Neural progenitor cell (in vitro differentiated cells): ENCODE results near the gene PPID. TPM values are rescaled to one million over a fixed set of nuclear protein-coding genes. Genes with fewer than 3 reads are reported as not detected.
"Not testable (repeated sequence)": the region's sequence is repeated elsewhere in the genome, so short reads cannot be mapped to it uniquely, and the experiment has no call there.

Experiments used
- DNase-seq: peaks from one replicate; pipeline ENCODE4 v3.0.0-alpha.2; 2016; ENCODE audit warnings: low spot score
- H2AFZ ChIP-seq: fragments of 200-600 bp; sonication (generic); replicated peaks from 2 replicates; pipeline ENCODE4 v1.6.1; 2016; ENCODE audit warnings: antibody characterized with exemption
- H3F3A ChIP-seq: fragments of 200-600 bp; sonication (generic); 2 replicates; pipeline ENCODE4 v1.6.1; 2016; ENCODE audit warnings: antibody characterized with exemption, low read depth
- H3K27ac ChIP-seq: fragments of 200-600 bp; sonication (generic); 2 replicates; pipeline ENCODE4 v1.5.1; 2016; ENCODE audit warnings: mild to moderate bottlenecking
- H3K27me3 ChIP-seq: fragments of 200-600 bp; sonication (generic); 2 replicates; pipeline ENCODE4 v1.6.1; 2016; ENCODE audit warnings: mild to moderate bottlenecking, moderate library complexity
- H3K36me3 ChIP-seq: fragments of 200-600 bp; sonication (generic); 2 replicates; pipeline ENCODE4 v1.5.1; 2016
- H3K4me1 ChIP-seq: fragments of 200-600 bp; sonication (generic); 2 replicates; pipeline ENCODE4 v1.6.1; 2016; ENCODE audit warnings: mixed run types
- H3K4me2 ChIP-seq: fragments of 200-600 bp; sonication (generic); 2 replicates; pipeline ENCODE4 v1.6.1; 2016
- H3K4me3 ChIP-seq: fragments of 200-600 bp; sonication (generic); 2 replicates; pipeline ENCODE4 v1.5.1; 2016
- H3K79me2 ChIP-seq: fragments of 200-600 bp; sonication (generic); 2 replicates; pipeline ENCODE4 v1.6.1; 2016; ENCODE audit warnings: low read depth
- H3K9ac ChIP-seq: fragments of 200-600 bp; sonication (generic); 2 replicates; pipeline ENCODE4 v1.6.1; 2016
- H3K9me3 ChIP-seq: fragments of 200-600 bp; sonication (generic); 2 replicates; pipeline ENCODE4 v1.5.1; 2016; ENCODE audit warnings: low read depth
- H4K20me1 ChIP-seq: fragments of 200-600 bp; sonication (generic); 2 replicates; pipeline ENCODE4 v1.6.1; 2016; ENCODE audit warnings: low read depth
- H3K27ac Mint-ChIP-seq: 3 replicates; pipeline ENCODE4 v1.8.0; 2021; ENCODE audit warnings: mixed read lengths
- H3K27me3 Mint-ChIP-seq: 2 replicates; pipeline ENCODE4 v1.8.0; 2022; ENCODE audit warnings: low read depth, mild to moderate bottlenecking, inconsistent platforms, moderate library complexity, mixed read lengths; ENCODE audit not compliant: insufficient read depth
- H3K36me3 Mint-ChIP-seq: 3 replicates; pipeline ENCODE4 v1.8.0; 2021; ENCODE audit warnings: mixed read lengths
- H3K4me1 Mint-ChIP-seq: 3 replicates; pipeline ENCODE4 v1.8.0; 2021; ENCODE audit warnings: mixed read lengths
- H3K4me3 Mint-ChIP-seq: 3 replicates; pipeline ENCODE4 v1.8.0; 2021; ENCODE audit warnings: mild to moderate bottlenecking, moderate library complexity, mixed read lengths
- H3K9me3 Mint-ChIP-seq: 3 replicates; pipeline ENCODE4 v1.8.0; 2020; ENCODE audit warnings: mixed read lengths
- CTCF ChIP-seq: fragments of 200-600 bp; sonication (generic); IDR thresholded peaks from 2 replicates; pipeline ENCODE4 v1.5.1; 2017; ENCODE audit warnings: antibody characterized with exemption, mild to moderate bottlenecking
- EZH2 ChIP-seq: fragments of 200-600 bp; sonication (generic); IDR thresholded peaks from 2 replicates; pipeline ENCODE4 v1.6.1; 2017; ENCODE audit warnings: antibody characterized with exemption, mild to moderate bottlenecking, moderate library complexity
- EZH2phosphoT487 ChIP-seq: fragments of 200-600 bp; sonication (generic); IDR thresholded peaks from 2 replicates; pipeline ENCODE4 v1.6.1; 2017; ENCODE audit warnings: antibody characterized with exemption
- total RNA-seq: library from RNA; depleted of rRNA; stranded (reverse); fragments of >200 nt; gene quantifications from 2 replicates; pipeline ENCODE4 v1.2.3, GENCODE V29; 2015; ENCODE audit warnings: low replicate concordance

The PPID gene
- total RNA-seq, 1 donor from 2014 or later: 106 TPM

- no peaks in the 10 kb centered on the region for H3K79me2 ChIP-seq
- TF ChIP-seq CTCF (no peak), EZH2 (no peak), EZH2phosphoT487 (no peak)
- Mint-ChIP-seq H3K36me3 (peaks cover 3% of the 10 kb centered on the region), H3K27me3 (peaks cover 7% of the 10 kb centered on the region), H3K4me1 (no peaks in the 10 kb centered on the region), H3K9me3 (peaks cover 11% of the 10 kb centered on the region), H3K4me3 (no peak overlapping the region), H3K27ac (no peak overlapping the region)
- H4K20me1 ChIP-seq: no peaks in the 10 kb centered on the region
- no peak overlapping the region for H3K4me3 ChIP-seq
- no peak overlapping the region for H3K4me2 ChIP-seq
- no peaks in the 10 kb centered on the region for H3K4me1 ChIP-seq
- H3K9me3 ChIP-seq: peaks cover 4% of the 10 kb centered on the region
- H2AFZ ChIP-seq: no peak overlapping the region
- no peaks in the 10 kb centered on the region for H3F3A ChIP-seq
- no peak overlapping the region for H3K27ac ChIP-seq
- no peaks in the 10 kb centered on the region for H3K27me3 ChIP-seq
- no peaks in the 10 kb centered on the region for H3K36me3 ChIP-seq
- no peak for DNase-seq
- H3K9ac ChIP-seq: no peak overlapping the region
Measured at GRCh38 chr4:158760866-158761265, 37.7 kb upstream of the PPID start.

GRCh38 chr4:158759539-158759938 lies 36.3 kb upstream of the PPID start:
- H3K27me3 Mint-ChIP-seq, H3K27me3 ChIP-seq, H3K36me3 ChIP-seq, H3K4me1 Mint-ChIP-seq, H3K27ac ChIP-seq, H3K9me3 ChIP-seq, H3K27ac Mint-ChIP-seq, H3K4me1 ChIP-seq, H3K36me3 Mint-ChIP-seq, H3K4me3 ChIP-seq, H3K9ac ChIP-seq, H4K20me1 ChIP-seq, H3K4me3 Mint-ChIP-seq, H3K4me2 ChIP-seq, DNase-seq, H2AFZ ChIP-seq, H3K79me2 ChIP-seq, H3F3A ChIP-seq: not testable (repeated sequence)
- H3K9me3 Mint-ChIP-seq: peaks cover 11% of the 10 kb centered on the region

GRCh38 chr4:158758703-158759102 lies 35.5 kb upstream of the PPID start:
- no peaks in the 10 kb centered on the region for H3K4me1 ChIP-seq
- TF ChIP-seq EZH2 (no peak), CTCF (no peak), EZH2phosphoT487 (no peak)
- H3K9me3 ChIP-seq: peaks cover 4% of the 10 kb centered on the region
- no peak overlapping the region for H3K27ac ChIP-seq
- no peaks in the 10 kb centered on the region for H3K36me3 ChIP-seq
- no peak for DNase-seq
- no peak overlapping the region for H3K4me3 ChIP-seq
- H3K4me2 ChIP-seq: no peak overlapping the region
- H3K9ac ChIP-seq: no peak overlapping the region
- H3K4me3 Mint-ChIP-seq: no peak overlapping the region
- no peaks in the 10 kb centered on the region for H4K20me1 ChIP-seq
- H3K79me2 ChIP-seq: no peaks in the 10 kb centered on the region
- H2AFZ ChIP-seq: no peak overlapping the region
- peaks cover 11% of the 10 kb centered on the region for H3K9me3 Mint-ChIP-seq
- no peaks in the 10 kb centered on the region for H3K4me1 Mint-ChIP-seq
- no peaks in the 10 kb centered on the region for H3K27me3 ChIP-seq
- H3K27ac Mint-ChIP-seq: no peak overlapping the region
- H3K36me3 Mint-ChIP-seq: peaks cover 3% of the 10 kb centered on the region
- H3K27me3 Mint-ChIP-seq: peaks cover 7% of the 10 kb centered on the region
- no peaks in the 10 kb centered on the region for H3F3A ChIP-seq

- no peaks in the 10 kb centered on the region for H3K79me2 ChIP-seq
- H2AFZ ChIP-seq: no peak overlapping the region
- no peak overlapping the region for H3K4me2 ChIP-seq
- DNase-seq: no peak
- Mint-ChIP-seq H3K27me3 (peaks cover 7% of the 10 kb centered on the region), H3K4me1 (no peaks in the 10 kb centered on the region), H3K27ac (no peak overlapping the region), H3K9me3 (peaks cover 11% of the 10 kb centered on the region), H3K4me3 (no peak overlapping the region), H3K36me3 (peaks cover 3% of the 10 kb centered on the region)
- peaks cover 4% of the 10 kb centered on the region for H3K9me3 ChIP-seq
- no peak overlapping the region for H3K27ac ChIP-seq
- no peaks in the 10 kb centered on the region for H4K20me1 ChIP-seq
- H3K36me3 ChIP-seq: no peaks in the 10 kb centered on the region
- H3K4me3 ChIP-seq: no peak overlapping the region
- H3K4me1 ChIP-seq: no peaks in the 10 kb centered on the region
- no peaks in the 10 kb centered on the region for H3F3A ChIP-seq
- TF ChIP-seq EZH2phosphoT487 (no peak), CTCF (no peak), EZH2 (no peak)
- no peaks in the 10 kb centered on the region for H3K27me3 ChIP-seq
- H3K9ac ChIP-seq: no peak overlapping the region
Measured at GRCh38 chr4:158758142-158758541, 34.9 kb upstream of the PPID start.
